Keratinocyte (primary cell): ENCODE data around the gene PARD3B. TPM values are rescaled to one million over a fixed set of nuclear protein-coding genes. Genes with fewer than 3 reads are reported as not detected.

Source experiments
- DNase-seq: peaks from one replicate; pipeline ENCODE4 v3.0.0-alpha.2; 2011; ENCODE audit warnings: low read depth, missing footprints, low spot score
- FAIRE-seq: peaks from 2 replicates; lab custom pipeline; 2011; peaks lifted over from hg19 to GRCh38; lab: Jason Lieb, UNC
- H2AFZ ChIP-seq: 2 replicates; pipeline ENCODE4 v1.6.0; 2012; ENCODE audit warnings: low read length, control low read depth, inconsistent platforms; ENCODE audit not compliant: control insufficient read depth
- H3K27ac ChIP-seq: 2 replicates; pipeline ENCODE4 v1.5.1; 2011; ENCODE audit warnings: low read length; ENCODE audit not compliant: control insufficient read depth, insufficient read depth
- H3K27me3 ChIP-seq: 3 replicates; pipeline ENCODE4 v1.6.0; 2011; ENCODE audit warnings: low read length; ENCODE audit not compliant: control insufficient read depth, insufficient read depth; ENCODE audit errors: extremely low read depth
- H3K36me3 ChIP-seq, 2 experiments: 2 replicates in 1 of 2; 3 replicates in 1 of 2; pipeline ENCODE4 v1.5.1; 2011; ENCODE audit warnings: low read length in 2 of 2, mild to moderate bottlenecking in 1 of 2; ENCODE audit not compliant: control insufficient read depth in 2 of 2, insufficient read depth in 2 of 2; ENCODE audit errors: extremely low read depth in 1 of 2
- H3K4me1 ChIP-seq: 3 replicates; pipeline ENCODE4 v1.5.1; 2011; ENCODE audit warnings: low read length; ENCODE audit not compliant: control insufficient read depth, insufficient read depth; ENCODE audit errors: extremely low read depth
- H3K4me2 ChIP-seq: 3 replicates; pipeline ENCODE4 v1.6.0; 2011; ENCODE audit warnings: low read depth, low read length; ENCODE audit not compliant: control insufficient read depth, insufficient read depth; ENCODE audit errors: extremely low read depth
- H3K4me3 ChIP-seq, 3 experiments: fragments of 200-600 bp in 1 of 3; sonication (generic) in 1 of 3; 2 replicates in 2 of 3; 3 replicates in 1 of 3; pipeline ENCODE4 v1.5.1; 2011 to 2016; ENCODE audit warnings: low read length in 3 of 3, mild to moderate bottlenecking in 3 of 3, control low read depth in 2 of 3, inconsistent platforms in 1 of 3, low read depth in 1 of 3, mixed read lengths in 1 of 3, mixed run types in 1 of 3, moderate library complexity in 1 of 3; ENCODE audit not compliant: control insufficient read depth in 2 of 3, insufficient read depth in 2 of 3; ENCODE audit errors: extremely low read depth in 1 of 3
- H3K79me2 ChIP-seq: 2 replicates; pipeline ENCODE4 v1.6.0; 2012; ENCODE audit warnings: low read length; ENCODE audit not compliant: control insufficient read depth, insufficient read depth
- H3K9ac ChIP-seq: 3 replicates; pipeline ENCODE4 v1.6.0; 2011; ENCODE audit warnings: low read length; ENCODE audit not compliant: control insufficient read depth, insufficient read depth; ENCODE audit errors: extremely low read depth
- H3K9me1 ChIP-seq: 3 replicates; pipeline ENCODE4 v1.6.0; 2011; ENCODE audit warnings: low read length; ENCODE audit not compliant: control insufficient read depth, insufficient read depth; ENCODE audit errors: extremely low read depth
- H3K9me3 ChIP-seq: 2 replicates; pipeline ENCODE4 v1.5.1; 2012; ENCODE audit warnings: low read depth, low read length; ENCODE audit not compliant: control insufficient read depth
- H4K20me1 ChIP-seq: 3 replicates; pipeline ENCODE4 v1.6.0; 2011; ENCODE audit warnings: low read length; ENCODE audit not compliant: control insufficient read depth, insufficient read depth; ENCODE audit errors: extremely low read depth
- EZH2 ChIP-seq: IDR thresholded peaks from one replicate; pipeline ENCODE4 v1.6.1; 2012; ENCODE audit warnings: inconsistent platforms, mild to moderate bottlenecking, low read length, moderate library complexity
- dilution Hi-C: fragments of 300-500 bp; cut with MboI; formaldehyde crosslinking; loops from one replicate; pipeline ENCODE4 v1.7.0; 2020; ENCODE audit warnings: low sequenced_read_pairs; ENCODE audit not compliant: extremely low pct_ligation_motif_present
- polyA plus RNA-seq, 5 experiments: library from polyadenylated mRNA; depleted of rRNA in 3 of 5; stranded (reverse) in 3 of 5; stranded (forward) in 1 of 5; unstranded in 1 of 5; fragments of >200 nt; gene quantifications; 1 replicate in 1 of 5; 2 replicates in 3 of 5; 3 replicates in 1 of 5; pipeline versions ENCODE4 v1.2.1 to v1.2.3, GENCODE V29; 2011 to 2012; ENCODE audit warnings: missing spikeins in 2 of 5, low read depth in 1 of 5, low replicate concordance in 1 of 5
- TF ChIP-seq, protein P1 (sequence below), 3 experiments: IDR thresholded peaks in 1 of 3; conservative IDR thresholded peaks in 1 of 3; optimal IDR thresholded peaks in 1 of 3; 2 replicates in 2 of 3; 3 replicates in 1 of 3; pipeline versions ENCODE3 to v1.5.1; 2011; ENCODE audit warnings: low read length in 3 of 3, mild to moderate bottlenecking in 3 of 3, moderate library complexity in 2 of 3, control low read depth in 1 of 3, inconsistent platforms in 1 of 3; ENCODE audit not compliant: insufficient read depth in 2 of 3; ENCODE audit errors: extremely low read depth in 1 of 3

PARD3B gene
- polyA plus RNA-seq, 1 donor (not counting 4 experiments of a cell fraction or from before 2014, with no cell fraction given) = 1.2 TPM

GRCh38 chr2:204850581-204850980 lies 305.3 kb downstream of the PARD3B start:
- DNase-seq (no peak), FAIRE-seq (no peak)
- H3K4me1 ChIP-seq = peaks cover 18% of the 10 kb centered on the region
- H3K9ac ChIP-seq = no peak overlapping the region
- H3K9me3 ChIP-seq = no peaks in the 10 kb centered on the region
- H3K4me3 ChIP-seq = no peak overlapping the region
- H2AFZ ChIP-seq = no peak overlapping the region
- no peak overlapping the region for H3K27ac ChIP-seq
- dilution Hi-C loops = no loop called here
- H3K27me3 ChIP-seq = no peaks in the 10 kb centered on the region
- H3K79me2 ChIP-seq = no peaks in the 10 kb centered on the region
- TF ChIP-seq, protein P1, sequence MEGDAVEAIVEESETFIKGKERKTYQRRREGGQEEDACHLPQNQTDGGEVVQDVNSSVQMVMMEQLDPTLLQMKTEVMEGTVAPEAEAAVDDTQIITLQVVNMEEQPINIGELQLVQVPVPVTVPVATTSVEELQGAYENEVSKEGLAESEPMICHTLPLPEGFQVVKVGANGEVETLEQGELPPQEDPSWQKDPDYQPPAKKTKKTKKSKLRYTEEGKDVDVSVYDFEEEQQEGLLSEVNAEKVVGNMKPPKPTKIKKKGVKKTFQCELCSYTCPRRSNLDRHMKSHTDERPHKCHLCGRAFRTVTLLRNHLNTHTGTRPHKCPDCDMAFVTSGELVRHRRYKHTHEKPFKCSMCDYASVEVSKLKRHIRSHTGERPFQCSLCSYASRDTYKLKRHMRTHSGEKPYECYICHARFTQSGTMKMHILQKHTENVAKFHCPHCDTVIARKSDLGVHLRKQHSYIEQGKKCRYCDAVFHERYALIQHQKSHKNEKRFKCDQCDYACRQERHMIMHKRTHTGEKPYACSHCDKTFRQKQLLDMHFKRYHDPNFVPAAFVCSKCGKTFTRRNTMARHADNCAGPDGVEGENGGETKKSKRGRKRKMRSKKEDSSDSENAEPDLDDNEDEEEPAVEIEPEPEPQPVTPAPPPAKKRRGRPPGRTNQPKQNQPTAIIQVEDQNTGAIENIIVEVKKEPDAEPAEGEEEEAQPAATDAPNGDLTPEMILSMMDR (optimal IDR thresholded peaks at IDR 0.05 in 1 of 3, IDR thresholded peaks at IDR 0.05 in 1 of 3, conservative IDR thresholded peaks at IDR 0.05 in 1 of 3; ENCODE audit: extremely low read depth in 1 of 3, insufficient read depth in 2 of 3, low read length in 3 of 3) = no peak
- TF ChIP-seq EZH2 = no peak
- no peaks in the 10 kb centered on the region for H4K20me1 ChIP-seq
- no peaks in the 10 kb centered on the region for H3K36me3 ChIP-seq
- no peak overlapping the region for H3K4me2 ChIP-seq
- no peaks in the 10 kb centered on the region for H3K9me1 ChIP-seq

- H2AFZ ChIP-seq = no peak overlapping the region
- no peaks in the 10 kb centered on the region for H3K9me3 ChIP-seq
- no peak overlapping the region for H3K4me3 ChIP-seq
- no peak overlapping the region for H3K27ac ChIP-seq
- TF ChIP-seq, protein P1 (optimal IDR thresholded peaks at IDR 0.05 in 1 of 3, IDR thresholded peaks at IDR 0.05 in 1 of 3, conservative IDR thresholded peaks at IDR 0.05 in 1 of 3; ENCODE audit: extremely low read depth in 1 of 3, insufficient read depth in 2 of 3, low read length in 3 of 3) = no peak
- no peak for TF ChIP-seq EZH2
- no peaks in the 10 kb centered on the region for H4K20me1 ChIP-seq
- DNase-seq (no peak), FAIRE-seq (no peak)
- no peaks in the 10 kb centered on the region for H3K79me2 ChIP-seq
- H3K4me1 ChIP-seq = peaks cover 12% of the 10 kb centered on the region
- no peaks in the 10 kb centered on the region for H3K27me3 ChIP-seq
- no peak overlapping the region for H3K4me2 ChIP-seq
- H3K36me3 ChIP-seq = no peaks in the 10 kb centered on the region
- no peaks in the 10 kb centered on the region for H3K9me1 ChIP-seq
- dilution Hi-C loops = no loop called here
- no peak overlapping the region for H3K9ac ChIP-seq
These were observed 308.6 kb downstream of the PARD3B start for GRCh38 chr2:204853905-204854304.
